ENCODE measurements around the gene ALK. TPM values are rescaled to one million over a fixed set of nuclear protein-coding genes. Genes with fewer than 3 reads are reported as not detected.

ALK gene
- total and polyA plus RNA-seq, 2 experiments from 2014 or later, result 0.35 TPM; not detected in 1

DNA sequence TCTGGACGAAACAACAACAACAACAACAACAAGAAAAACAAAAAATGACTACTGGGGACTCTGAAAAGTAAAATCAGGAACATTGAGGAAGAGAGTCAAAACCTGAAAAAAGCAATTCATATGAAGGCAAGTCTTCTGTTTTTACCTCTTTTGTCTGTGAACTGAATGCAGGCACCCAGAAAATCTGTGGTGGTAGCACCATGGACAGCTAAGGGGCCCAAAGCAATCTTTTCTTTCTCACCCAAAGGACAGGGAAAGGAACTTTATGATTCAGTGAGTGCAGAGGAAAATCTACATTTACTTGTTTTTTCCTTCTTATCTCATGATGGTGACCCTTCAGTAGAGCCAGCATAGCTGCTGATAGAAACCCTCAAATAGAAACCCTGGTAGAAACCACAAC lies 10.4 kb downstream of the ALK start:
- Histone ChIP-seq H3K79me2 (replicated peaks; ENCODE audit: insufficient read depth) (no peaks in the 10 kb centered on the region), H3K4me2 (no peak overlapping the region), H3K36me3 (ENCODE audit: insufficient read depth) (no peaks in the 10 kb centered on the region), H3K27ac (ENCODE audit: low read depth) (no peak overlapping the region), H3K4me1 (ENCODE audit: insufficient read depth) (no peaks in the 10 kb centered on the region; the same call in 1 of the 2 replicates), H3K27me3 (ENCODE audit: insufficient read depth) (no peaks in the 10 kb centered on the region), H3K9me2 (ENCODE audit: insufficient read depth) (no peaks in the 10 kb centered on the region), H3K4me3 (no peak overlapping the region), H3F3A (replicated peaks; ENCODE audit: low read depth) (no peaks in the 10 kb centered on the region), H2AFZ (no peak overlapping the region), H4K20me1 (replicated peaks; ENCODE audit: insufficient read depth) (no peaks in the 10 kb centered on the region)
- no peaks in the 10 kb centered on the region; the same call in 1 of the 3 replicates for H3K9me3 Mint-ChIP-seq
- no peak for DNase-seq (ENCODE audit: low spot score)
- no peak overlapping the region for H3K27ac Mint-ChIP-seq
- no peak overlapping the region for H3K4me3 Mint-ChIP-seq
- TF ChIP-seq POLR2AphosphoS5 (IDR thresholded peaks at IDR 0.05; ENCODE audit: low read depth), result no peak
- TF ChIP-seq JUNB (IDR thresholded peaks at IDR 0.05; ENCODE audit: unreplicated experiment), result no peak
- no peak for TF ChIP-seq NANOG (IDR thresholded peaks at IDR 0.05; ENCODE audit: borderline replicate concordance)
- TF ChIP-seq, protein P1, sequence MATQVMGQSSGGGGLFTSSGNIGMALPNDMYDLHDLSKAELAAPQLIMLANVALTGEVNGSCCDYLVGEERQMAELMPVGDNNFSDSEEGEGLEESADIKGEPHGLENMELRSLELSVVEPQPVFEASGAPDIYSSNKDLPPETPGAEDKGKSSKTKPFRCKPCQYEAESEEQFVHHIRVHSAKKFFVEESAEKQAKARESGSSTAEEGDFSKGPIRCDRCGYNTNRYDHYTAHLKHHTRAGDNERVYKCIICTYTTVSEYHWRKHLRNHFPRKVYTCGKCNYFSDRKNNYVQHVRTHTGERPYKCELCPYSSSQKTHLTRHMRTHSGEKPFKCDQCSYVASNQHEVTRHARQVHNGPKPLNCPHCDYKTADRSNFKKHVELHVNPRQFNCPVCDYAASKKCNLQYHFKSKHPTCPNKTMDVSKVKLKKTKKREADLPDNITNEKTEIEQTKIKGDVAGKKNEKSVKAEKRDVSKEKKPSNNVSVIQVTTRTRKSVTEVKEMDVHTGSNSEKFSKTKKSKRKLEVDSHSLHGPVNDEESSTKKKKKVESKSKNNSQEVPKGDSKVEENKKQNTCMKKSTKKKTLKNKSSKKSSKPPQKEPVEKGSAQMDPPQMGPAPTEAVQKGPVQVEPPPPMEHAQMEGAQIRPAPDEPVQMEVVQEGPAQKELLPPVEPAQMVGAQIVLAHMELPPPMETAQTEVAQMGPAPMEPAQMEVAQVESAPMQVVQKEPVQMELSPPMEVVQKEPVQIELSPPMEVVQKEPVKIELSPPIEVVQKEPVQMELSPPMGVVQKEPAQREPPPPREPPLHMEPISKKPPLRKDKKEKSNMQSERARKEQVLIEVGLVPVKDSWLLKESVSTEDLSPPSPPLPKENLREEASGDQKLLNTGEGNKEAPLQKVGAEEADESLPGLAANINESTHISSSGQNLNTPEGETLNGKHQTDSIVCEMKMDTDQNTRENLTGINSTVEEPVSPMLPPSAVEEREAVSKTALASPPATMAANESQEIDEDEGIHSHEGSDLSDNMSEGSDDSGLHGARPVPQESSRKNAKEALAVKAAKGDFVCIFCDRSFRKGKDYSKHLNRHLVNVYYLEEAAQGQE (IDR thresholded peaks at IDR 0.05; ENCODE audit: unreplicated experiment), result peak; percentile 72
- TF ChIP-seq STAT1 (IDR thresholded peaks at IDR 0.05; ENCODE audit: unreplicated experiment), result no peak
- H3K4me1 Mint-ChIP-seq, result no peaks in the 10 kb centered on the region
- H3K36me3 Mint-ChIP-seq (ENCODE audit: low read depth), result no peaks in the 10 kb centered on the region
- peaks cover 2% of the 10 kb centered on the region for H3K27me3 Mint-ChIP-seq (ENCODE audit: insufficient read depth, low read depth, poor library complexity)
- no peak for ATAC-seq

DNA sequence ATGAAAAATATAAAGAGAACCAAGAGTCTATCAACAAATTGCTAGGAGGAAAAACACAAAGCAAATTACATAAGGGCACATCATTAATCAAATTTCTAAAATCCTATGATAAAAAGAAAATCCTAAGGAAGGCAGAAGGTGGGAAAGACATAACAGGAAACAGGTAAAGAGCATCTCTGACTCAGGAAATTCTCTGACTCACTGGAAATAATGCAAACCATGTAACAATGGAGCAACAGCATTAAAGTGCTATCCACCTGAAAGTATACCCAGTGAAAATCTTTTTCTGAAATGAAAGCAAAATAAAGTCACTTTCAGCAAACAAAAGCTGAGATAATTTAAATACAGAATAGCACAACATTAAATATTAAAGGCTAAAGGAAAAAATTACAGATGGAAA lies 10.9 kb downstream of the ALK start:
- Mint-ChIP-seq H3K9me3 (no peaks in the 10 kb centered on the region; the same call in 1 of the 3 replicates), H3K4me3 (no peak overlapping the region), H3K27ac (no peak overlapping the region), H3K36me3 (ENCODE audit: low read depth) (no peaks in the 10 kb centered on the region), H3K4me1 (no peaks in the 10 kb centered on the region), H3K27me3 (ENCODE audit: insufficient read depth, low read depth, poor library complexity) (peaks cover 2% of the 10 kb centered on the region)
- Histone ChIP-seq H4K20me1 (replicated peaks; ENCODE audit: insufficient read depth) (no peaks in the 10 kb centered on the region), H3K27ac (ENCODE audit: low read depth) (no peak overlapping the region), H3K36me3 (ENCODE audit: insufficient read depth) (no peaks in the 10 kb centered on the region), H3K27me3 (ENCODE audit: insufficient read depth) (no peaks in the 10 kb centered on the region), H2AFZ (no peak overlapping the region), H3K4me3 (no peak overlapping the region), H3K9me2 (ENCODE audit: insufficient read depth) (no peaks in the 10 kb centered on the region), H3K79me2 (replicated peaks; ENCODE audit: insufficient read depth) (no peaks in the 10 kb centered on the region), H3K4me1 (ENCODE audit: insufficient read depth) (no peaks in the 10 kb centered on the region; the same call in 1 of the 2 replicates), H3K4me2 (no peak overlapping the region), H3F3A (replicated peaks; ENCODE audit: low read depth) (no peaks in the 10 kb centered on the region)
- ATAC-seq (no peak), DNase-seq (ENCODE audit: low spot score) (no peak)
- TF ChIP-seq POLR2AphosphoS5 (IDR thresholded peaks at IDR 0.05; ENCODE audit: low read depth) (no peak), JUNB (IDR thresholded peaks at IDR 0.05; ENCODE audit: unreplicated experiment) (no peak), EZH2 (IDR thresholded peaks at IDR 0.05; ENCODE audit: low read depth, unreplicated experiment) (no peak), ZNF114 (CRISPR knock-in tag; IDR thresholded peaks at IDR 0.05) (no peak), STAT1 (IDR thresholded peaks at IDR 0.05; ENCODE audit: unreplicated experiment) (no peak)
- TF ChIP-seq, protein P1 (IDR thresholded peaks at IDR 0.05; ENCODE audit: unreplicated experiment), result no peak
- TF ChIP-seq, protein P2, sequence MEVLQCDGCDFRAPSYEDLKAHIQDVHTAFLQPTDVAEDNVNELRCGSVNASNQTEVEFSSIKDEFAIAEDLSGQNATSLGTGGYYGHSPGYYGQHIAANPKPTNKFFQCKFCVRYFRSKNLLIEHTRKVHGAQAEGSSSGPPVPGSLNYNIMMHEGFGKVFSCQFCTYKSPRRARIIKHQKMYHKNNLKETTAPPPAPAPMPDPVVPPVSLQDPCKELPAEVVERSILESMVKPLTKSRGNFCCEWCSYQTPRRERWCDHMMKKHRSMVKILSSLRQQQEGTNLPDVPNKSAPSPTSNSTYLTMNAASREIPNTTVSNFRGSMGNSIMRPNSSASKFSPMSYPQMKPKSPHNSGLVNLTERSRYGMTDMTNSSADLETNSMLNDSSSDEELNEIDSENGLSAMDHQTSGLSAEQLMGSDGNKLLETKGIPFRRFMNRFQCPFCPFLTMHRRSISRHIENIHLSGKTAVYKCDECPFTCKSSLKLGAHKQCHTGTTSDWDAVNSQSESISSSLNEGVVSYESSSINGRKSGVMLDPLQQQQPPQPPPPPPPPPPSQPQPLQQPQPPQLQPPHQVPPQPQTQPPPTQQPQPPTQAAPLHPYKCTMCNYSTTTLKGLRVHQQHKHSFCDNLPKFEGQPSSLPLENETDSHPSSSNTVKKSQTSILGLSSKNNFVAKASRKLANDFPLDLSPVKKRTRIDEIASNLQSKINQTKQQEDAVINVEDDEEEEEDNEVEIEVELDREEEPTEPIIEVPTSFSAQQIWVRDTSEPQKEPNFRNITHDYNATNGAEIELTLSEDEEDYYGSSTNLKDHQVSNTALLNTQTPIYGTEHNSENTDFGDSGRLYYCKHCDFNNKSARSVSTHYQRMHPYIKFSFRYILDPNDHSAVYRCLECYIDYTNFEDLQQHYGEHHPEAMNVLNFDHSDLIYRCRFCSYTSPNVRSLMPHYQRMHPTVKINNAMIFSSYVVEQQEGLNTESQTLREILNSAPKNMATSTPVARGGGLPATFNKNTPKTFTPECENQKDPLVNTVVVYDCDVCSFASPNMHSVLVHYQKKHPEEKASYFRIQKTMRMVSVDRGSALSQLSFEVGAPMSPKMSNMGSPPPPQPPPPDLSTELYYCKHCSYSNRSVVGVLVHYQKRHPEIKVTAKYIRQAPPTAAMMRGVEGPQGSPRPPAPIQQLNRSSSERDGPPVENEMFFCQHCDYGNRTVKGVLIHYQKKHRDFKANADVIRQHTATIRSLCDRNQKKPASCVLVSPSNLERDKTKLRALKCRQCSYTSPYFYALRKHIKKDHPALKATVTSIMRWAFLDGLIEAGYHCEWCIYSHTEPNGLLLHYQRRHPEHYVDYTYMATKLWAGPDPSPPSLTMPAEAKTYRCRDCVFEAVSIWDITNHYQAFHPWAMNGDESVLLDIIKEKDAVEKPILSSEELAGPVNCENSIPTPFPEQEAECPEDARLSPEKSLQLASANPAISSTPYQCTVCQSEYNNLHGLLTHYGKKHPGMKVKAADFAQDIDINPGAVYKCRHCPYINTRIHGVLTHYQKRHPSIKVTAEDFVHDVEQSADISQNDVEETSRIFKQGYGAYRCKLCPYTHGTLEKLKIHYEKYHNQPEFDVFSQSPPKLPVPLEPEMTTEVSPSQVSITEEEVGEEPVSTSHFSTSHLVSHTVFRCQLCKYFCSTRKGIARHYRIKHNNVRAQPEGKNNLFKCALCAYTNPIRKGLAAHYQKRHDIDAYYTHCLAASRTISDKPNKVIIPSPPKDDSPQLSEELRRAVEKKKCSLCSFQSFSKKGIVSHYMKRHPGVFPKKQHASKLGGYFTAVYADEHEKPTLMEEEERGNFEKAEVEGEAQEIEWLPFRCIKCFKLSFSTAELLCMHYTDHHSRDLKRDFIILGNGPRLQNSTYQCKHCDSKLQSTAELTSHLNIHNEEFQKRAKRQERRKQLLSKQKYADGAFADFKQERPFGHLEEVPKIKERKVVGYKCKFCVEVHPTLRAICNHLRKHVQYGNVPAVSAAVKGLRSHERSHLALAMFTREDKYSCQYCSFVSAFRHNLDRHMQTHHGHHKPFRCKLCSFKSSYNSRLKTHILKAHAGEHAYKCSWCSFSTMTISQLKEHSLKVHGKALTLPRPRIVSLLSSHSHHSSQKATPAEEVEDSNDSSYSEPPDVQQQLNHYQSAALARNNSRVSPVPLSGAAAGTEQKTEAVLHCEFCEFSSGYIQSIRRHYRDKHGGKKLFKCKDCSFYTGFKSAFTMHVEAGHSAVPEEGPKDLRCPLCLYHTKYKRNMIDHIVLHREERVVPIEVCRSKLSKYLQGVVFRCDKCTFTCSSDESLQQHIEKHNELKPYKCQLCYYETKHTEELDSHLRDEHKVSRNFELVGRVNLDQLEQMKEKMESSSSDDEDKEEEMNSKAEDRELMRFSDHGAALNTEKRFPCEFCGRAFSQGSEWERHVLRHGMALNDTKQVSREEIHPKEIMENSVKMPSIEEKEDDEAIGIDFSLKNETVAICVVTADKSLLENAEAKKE (CRISPR knock-in tag; IDR thresholded peaks at IDR 0.05), result no peak
